ENCODE measurements around the gene ICE1. TPM values are rescaled to one million over a fixed set of nuclear protein-coding genes. Genes with fewer than 3 reads are reported as not detected.

Gene ICE1
- 18.2 to 24.8 TPM (median 22.7 TPM) in 5 replicates for total RNA-seq (2022; extraction: Qiagen RNA extraction)

DNA sequence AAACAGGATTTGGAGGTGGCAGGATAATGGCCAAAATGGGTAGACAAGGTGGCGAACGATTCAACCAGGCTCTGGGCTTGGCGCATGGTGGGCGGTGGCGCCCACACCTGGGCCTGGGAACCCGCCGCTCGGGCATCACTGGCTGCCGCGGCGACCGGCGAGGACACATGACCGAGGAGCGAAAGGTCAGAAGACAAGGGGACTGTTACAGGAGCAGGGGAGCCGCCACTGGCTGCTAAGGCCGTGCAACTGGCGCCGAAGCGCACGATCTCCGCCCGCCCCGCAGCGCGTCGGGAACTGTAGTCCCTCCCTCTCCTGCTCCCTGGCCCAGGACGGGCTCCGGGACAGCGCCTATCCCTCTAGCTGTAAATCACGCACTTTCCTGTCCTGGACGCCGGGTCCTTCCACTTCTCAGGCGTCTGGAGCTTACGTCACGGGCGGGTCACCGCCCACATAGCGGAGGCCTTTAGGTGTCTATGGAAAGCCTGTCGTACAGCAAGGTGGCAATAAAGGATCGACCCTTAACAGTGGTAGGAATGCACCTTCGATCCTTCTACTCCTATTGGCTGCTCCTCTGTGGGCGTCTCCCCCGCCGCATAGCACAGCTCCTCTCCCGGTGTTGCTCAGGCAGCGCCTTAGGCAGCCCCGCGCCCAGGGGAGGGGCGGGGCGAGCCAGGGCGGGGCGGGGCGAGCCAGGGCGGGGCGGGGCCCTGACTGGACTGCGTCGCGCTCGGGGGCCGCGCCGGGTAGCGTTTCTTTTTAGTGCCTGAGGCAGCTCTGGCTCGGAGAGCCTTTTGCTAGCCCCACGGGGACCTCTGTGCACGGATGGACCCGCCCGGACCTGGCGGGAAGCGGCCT lies at the start of gene ICE1:
Gene ICE1, plus strand, starts transcription at position 717 of the 858 bp plus-strand sequence. CDS start 239 bp downstream, outside the sequence.

Data from A549 treated with Mapracorat at 1 μM for 4 hours (cell line).